SKM-1 treated with dmso at 0.1 percent for 144 hours (cell line): Measurements from ENCODE around the gene SPRR3.
"Not testable (repeated sequence)": the region's sequence is repeated elsewhere in the genome, so short reads cannot be mapped to it uniquely, and the experiment has no call there.

ENCODE experiments used
- DNase-seq: peaks from one replicate; lab custom pipeline; 2025; ENCODE audit not compliant: unreplicated experiment; lab: John Stamatoyannopoulos, UW

Gene SPRR3

DNA sequence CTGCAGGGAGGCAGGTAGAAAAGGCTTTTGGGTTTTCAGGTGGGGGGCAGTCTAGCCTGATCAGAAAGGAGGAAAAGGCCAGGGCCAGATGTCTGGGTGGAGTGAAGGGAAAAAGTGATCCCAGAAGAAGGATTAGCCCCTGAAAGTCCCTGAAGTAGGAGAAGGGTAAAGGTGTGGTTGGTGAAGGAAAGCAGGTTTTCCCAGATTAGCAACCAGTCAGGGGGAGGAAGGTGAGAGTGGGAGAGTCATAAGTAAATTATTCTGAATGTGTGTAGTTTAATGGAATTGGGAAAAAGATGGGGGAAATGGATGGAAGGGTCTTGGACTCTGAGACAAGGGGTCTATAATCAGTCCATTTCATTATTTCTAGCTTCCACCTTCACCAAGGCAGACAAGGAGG, 18.3 kb upstream of the SPRR3 start:
- DNase-seq: no peak

GRCh38 chr1:152983743-152984142, 17.8 kb upstream of the SPRR3 start, which contains the start of gene SPRR1A:
Gene SPRR1A (plus strand): TSS chr1:152984081. CDS start chr1:152985231, 1,150 bp downstream.
- DNase-seq: no peak

- no peak for DNase-seq
Measured at GRCh38 chr1:152986578-152986977, 15.0 kb upstream of the SPRR3 start.

DNA sequence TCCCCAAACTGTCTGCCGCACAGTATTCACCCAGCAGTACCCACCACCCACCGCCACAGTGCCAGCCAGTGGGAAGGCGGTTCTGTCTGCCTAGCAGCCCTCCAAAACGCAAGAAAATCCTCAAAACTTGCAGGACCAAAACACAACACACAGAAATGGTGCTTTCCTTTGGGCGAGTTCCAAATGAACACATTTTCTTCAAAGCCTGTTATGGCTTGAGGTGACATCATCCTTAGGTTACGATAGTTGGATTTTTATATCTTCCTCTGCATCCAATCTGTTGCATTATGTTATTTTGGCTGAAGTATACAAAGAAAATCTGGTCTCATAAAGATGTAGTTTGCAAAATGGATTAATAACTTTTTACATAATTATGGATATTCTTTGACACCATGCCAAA, 8.4 kb upstream of the SPRR3 start:
- DNase-seq: no peak

- no peak for DNase-seq
Measured at GRCh38 chr1:152995842-152996241, 5.7 kb upstream of the SPRR3 start.

DNA sequence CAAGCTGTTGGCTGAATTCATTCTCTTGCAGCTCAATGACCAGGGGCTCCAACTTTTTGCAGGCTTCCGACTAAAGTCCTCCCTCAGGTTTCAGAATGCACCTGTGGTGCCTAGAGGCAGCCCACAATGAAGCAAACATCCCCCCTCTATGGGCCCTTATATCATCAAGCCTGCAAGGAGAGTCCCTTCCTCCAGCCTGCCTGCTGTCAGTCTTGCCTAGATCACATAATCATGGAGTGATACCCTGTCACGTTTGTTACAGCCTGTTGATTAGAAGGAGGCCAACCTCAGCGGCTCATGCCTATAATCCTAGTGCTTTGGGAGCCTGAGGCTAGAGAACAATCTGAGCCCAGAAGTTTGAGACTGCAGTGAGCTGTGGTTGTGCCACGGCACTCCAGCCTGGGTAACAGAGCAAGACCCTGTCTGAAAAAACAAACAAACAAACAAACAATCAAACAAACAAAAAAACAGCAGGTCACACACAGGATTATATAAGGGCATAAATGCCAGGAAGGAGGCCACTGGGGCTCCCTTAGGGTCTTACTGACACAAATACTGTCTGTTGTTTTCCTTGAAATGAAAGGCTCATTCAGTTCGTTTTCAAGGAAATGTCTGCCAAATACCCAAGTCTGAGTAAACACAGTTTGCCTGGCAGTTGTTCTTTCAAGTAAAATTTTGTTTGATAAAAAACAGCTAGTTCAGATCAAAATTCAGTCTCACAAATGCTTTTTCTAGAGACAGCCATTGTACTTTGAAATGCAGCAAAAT, 4.7 kb upstream of the SPRR3 start:
- DNase-seq: no peak

GRCh38 chr1:152997901-152998300, 3.6 kb upstream of the SPRR3 start:
- no peak for DNase-seq

GRCh38 chr1:152998476-152998875, 3.1 kb upstream of the SPRR3 start:
- DNase-seq: no peak

DNA sequence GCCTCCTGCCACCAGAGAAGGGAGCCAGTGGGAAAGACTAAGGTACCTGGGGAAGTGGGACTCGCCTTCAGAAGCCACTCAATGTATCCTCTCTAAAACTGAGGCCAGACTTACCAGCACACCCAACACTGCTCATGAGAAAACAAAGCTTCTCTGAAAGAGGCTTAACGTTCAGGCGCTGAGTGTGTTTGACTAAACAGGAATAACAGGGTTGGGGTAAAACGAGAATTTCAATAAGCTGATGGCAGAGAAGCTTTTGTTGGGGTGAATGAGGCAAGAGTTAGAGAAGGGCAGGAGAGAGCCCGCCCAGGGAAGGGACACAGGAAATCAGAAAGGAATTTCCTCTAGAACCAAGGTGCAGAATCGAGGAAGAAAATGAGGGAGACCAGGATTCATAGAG, 1.7 kb upstream of the SPRR3 start:
- no peak for DNase-seq

GRCh38 chr1:153000294-153000693, 1.3 kb upstream of the SPRR3 start:
- DNase-seq: no peak

DNA sequence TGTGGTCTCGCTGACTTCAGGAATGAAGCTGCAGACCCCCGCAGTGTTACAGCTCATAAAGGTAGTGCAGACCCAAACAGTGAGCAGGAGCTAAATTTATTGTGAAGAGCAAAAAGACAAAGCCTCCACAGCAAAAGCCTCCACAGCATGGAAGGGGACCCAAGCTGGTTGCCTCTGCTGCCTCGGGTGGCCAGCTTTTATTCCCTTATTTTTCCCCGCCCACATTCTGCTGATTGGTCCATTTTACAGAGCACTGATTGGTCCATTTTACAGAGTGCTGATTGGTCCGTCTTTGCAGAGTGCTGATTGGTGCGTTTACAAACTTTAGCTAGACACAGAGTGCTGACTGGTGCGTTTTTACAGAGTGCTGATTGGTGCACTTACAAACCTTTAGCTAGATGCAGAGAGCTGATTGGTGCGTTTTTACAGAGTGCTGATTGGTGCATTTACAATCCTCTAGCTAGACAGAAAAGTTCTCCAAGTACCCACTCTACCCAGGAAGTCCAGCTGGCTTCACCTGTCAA, 9.7 kb downstream of the SPRR3 start:
- not testable (repeated sequence) for DNase-seq

- DNase-seq: not testable (repeated sequence)
Measured at GRCh38 chr1:153021829-153022228, 20.3 kb downstream of the SPRR3 start.

- not testable (repeated sequence) for DNase-seq
Measured at GRCh38 chr1:153022340-153022739, 20.8 kb downstream of the SPRR3 start.

- no peak for DNase-seq
Measured at GRCh38 chr1:153023109-153023508, 21.6 kb downstream of the SPRR3 start.

DNA sequence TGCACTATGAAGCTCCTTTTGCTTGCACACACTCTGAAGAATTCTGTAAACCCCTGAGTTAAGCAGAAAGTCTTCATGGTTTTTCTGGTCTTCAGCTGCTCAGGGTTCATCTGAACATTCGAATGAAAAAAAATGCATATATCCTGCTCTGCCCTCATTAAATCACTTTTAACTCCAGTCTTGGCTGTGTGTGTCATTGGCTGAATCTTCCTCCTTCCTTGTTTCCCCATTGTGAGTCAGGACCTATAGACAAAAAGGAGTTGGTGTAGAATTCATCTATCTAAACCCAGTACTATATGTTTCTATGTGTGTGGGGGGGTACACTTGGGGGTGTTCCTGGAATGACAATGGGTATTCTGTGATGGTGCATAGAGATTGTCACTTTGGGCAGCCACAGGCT, 22.9 kb downstream of the SPRR3 start:
- no peak for DNase-seq

DNA sequence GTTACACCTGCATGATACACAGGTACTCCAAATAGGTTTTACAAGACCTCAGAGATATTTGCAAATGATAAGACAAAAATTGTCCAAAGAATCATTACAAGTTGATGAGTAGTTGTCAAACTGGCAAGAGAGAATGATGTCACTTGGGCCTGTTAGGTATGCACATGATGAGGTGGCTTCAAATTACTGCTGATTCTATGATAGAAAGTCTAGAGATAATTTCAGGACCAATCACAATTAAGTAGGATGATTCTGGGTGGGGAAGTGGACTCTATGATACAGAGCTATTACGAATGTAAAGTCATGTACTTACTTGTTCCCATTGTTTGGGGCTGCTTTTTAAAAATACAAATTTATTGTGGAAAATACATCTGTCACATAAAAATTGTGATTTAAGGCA, 24.2 kb downstream of the SPRR3 start:
- DNase-seq: no peak

GRCh38 chr1:153028766-153029165, 27.2 kb downstream of the SPRR3 start:
- no peak for DNase-seq

- no peak for DNase-seq
Measured at GRCh38 chr1:153030895-153031294, 29.3 kb downstream of the SPRR3 start, which contains the start of gene SPRR1B. Gene SPRR1B (plus strand): TSS chr1:153031203. CDS start chr1:153032346, 1,143 bp downstream.

DNA sequence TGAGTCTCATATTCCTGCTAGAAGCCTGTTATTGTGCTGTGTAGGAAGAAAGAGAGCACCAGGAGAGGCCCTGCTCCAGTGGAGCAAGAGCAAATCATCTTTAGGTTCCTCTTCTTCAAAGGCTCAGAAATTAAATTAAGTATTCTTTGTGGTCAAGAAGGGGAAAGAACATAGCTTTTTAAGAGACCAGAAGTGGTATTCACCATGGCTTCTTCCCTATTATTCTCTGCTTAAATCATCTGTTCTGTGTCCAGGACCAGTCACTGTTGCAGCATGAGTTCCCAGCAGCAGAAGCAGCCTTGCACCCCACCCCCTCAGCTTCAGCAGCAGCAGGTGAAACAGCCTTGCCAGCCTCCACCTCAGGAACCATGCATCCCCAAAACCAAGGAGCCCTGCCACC, 30.5 kb downstream of the SPRR3 start:
- DNase-seq: no peak

DNA sequence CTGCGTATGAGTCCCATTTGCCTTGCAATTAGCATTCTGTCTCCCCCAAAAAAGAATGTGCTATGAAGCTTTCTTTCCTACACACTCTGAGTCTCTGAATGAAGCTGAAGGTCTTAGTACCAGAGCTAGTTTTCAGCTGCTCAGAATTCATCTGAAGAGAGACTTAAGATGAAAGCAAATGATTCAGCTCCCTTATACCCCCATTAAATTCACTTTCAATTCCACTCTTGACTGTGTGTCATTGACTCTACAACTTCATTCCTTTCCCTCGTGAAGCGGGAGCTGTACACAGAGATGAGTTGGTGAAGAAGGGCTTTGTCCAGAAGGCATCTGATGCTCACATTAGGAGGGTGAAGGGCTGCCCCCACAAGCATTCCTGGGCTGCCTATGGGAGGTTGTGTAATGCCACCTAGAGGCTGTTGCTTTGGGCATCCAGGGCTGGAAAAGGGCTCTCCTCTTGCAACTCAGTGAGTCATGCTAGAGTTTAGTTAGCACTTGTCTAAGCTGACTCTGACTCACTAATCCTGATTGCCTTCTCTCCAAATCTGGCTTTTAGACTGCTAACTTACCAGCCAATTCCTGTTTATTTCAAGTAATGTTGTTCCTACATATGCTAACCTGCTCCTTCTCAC, 31.2 kb downstream of the SPRR3 start:
- no peak for DNase-seq

- DNase-seq: no peak
Measured at GRCh38 chr1:153035211-153035610, 33.7 kb downstream of the SPRR3 start.

DNA sequence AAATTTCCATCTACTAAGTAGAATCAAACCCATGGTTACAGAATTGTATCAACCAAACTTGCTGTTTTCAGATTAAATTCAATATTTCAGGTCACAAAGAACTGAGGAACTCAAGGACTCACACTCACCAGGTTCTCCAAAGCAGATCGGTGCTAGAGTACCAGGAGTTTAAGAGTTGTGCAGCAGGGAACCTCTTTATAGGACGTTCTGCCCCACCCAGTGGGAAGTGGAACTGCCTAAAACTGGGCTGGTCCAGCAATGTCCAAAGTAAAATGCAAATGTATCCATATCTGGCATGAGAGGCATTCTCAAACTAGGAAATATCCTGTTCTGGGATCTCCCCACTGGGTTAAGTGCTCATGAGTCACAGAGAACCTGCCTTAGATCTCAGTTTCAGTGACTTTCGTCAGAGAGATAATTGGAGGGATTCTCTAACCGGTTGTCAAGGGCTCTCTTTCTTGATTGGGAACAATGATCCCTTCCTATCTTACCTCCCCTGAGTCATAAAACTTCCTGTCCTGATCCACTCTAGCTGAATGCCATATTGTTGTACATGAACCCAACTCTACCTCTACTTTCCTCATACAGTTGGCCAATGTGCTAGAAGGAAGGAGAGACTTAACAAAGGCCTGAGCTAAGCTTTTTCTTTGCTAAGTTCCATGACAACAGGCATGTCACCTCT, 39.5 kb downstream of the SPRR3 start, which contains the start of gene SPRR2D:
Gene SPRR2D (minus strand): TSS at position 171 of the 682 bp plus-strand sequence. CDS start 774 bp downstream, outside the sequence.
- DNase-seq: no peak
